Measurements from ENCODE around the gene PTRHD1. TPM values are rescaled to one million over a fixed set of nuclear protein-coding genes. Genes with fewer than 3 reads are reported as not detected.
"Not testable (repeated sequence)": the region's sequence is repeated elsewhere in the genome, so short reads cannot be mapped to it uniquely, and the experiment has no call there.

Gene PTRHD1
- total RNA-seq, 6 donors from 2014 or later = 13.8 to 45.8 (median 27.6) TPM

DNA sequence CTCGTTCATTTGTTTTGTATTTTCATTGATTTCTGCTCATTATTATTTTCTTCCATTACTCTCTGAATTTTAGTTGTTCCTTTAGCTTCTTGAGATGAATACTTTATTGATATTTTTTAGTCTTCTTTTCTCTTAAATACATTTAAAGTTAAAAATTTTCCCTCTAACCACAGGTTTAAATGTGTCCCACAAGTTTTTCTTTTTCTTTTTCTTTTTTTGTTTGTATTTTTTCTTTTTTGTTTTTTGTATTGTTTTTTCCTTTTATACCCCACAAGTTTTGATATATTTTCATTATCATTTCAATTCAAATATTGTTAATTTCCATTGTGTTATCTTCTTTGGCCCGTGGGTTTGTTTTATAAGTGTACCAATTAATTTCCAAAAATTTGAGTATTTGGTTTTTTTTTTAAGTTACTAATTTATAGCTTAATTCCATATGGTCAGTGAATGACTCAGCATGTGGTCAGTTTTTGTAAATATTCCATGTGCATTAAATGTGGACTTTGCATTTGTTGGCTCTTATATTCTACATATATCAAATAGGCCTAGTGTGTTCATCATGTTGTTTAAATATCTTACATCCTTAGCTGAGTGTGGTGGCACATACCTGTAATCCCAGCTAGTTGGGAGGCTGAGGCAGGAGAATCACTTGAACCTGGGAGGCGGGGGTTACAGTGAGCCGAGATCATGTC is 16.3 kb upstream of the PTRHD1 start:
- H3K27ac ChIP-seq = no peak overlapping the region
- no peak for DNase-seq
- no peaks in the 10 kb centered on the region for H3K4me1 ChIP-seq
- peaks cover 0 to 8% (median 0%) of the 10 kb centered on the region in 4 donors for H3K36me3 ChIP-seq
- H3K4me3 ChIP-seq = no peak overlapping the region
- no peaks in the 10 kb centered on the region for H3K9me3 ChIP-seq
- H3K27me3 ChIP-seq = no peaks in the 10 kb centered on the region
- 92 to 94% methylated on average over 4 of the region's 4 CpGs for WGBS, 2 donors
- ATAC-seq (ENCODE audit: low FRiP score in 2 of 2) = no peak
- TF ChIP-seq EP300 (IDR thresholded peaks at IDR 0.05) (no peak), POLR2AphosphoS5 (IDR thresholded peaks at IDR 0.05) (no peak), POLR2A (IDR thresholded peaks at IDR 0.05) (no peak)
- TF ChIP-seq, protein P1, sequence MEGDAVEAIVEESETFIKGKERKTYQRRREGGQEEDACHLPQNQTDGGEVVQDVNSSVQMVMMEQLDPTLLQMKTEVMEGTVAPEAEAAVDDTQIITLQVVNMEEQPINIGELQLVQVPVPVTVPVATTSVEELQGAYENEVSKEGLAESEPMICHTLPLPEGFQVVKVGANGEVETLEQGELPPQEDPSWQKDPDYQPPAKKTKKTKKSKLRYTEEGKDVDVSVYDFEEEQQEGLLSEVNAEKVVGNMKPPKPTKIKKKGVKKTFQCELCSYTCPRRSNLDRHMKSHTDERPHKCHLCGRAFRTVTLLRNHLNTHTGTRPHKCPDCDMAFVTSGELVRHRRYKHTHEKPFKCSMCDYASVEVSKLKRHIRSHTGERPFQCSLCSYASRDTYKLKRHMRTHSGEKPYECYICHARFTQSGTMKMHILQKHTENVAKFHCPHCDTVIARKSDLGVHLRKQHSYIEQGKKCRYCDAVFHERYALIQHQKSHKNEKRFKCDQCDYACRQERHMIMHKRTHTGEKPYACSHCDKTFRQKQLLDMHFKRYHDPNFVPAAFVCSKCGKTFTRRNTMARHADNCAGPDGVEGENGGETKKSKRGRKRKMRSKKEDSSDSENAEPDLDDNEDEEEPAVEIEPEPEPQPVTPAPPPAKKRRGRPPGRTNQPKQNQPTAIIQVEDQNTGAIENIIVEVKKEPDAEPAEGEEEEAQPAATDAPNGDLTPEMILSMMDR (IDR thresholded peaks at IDR 0.05) = no peak

DNA sequence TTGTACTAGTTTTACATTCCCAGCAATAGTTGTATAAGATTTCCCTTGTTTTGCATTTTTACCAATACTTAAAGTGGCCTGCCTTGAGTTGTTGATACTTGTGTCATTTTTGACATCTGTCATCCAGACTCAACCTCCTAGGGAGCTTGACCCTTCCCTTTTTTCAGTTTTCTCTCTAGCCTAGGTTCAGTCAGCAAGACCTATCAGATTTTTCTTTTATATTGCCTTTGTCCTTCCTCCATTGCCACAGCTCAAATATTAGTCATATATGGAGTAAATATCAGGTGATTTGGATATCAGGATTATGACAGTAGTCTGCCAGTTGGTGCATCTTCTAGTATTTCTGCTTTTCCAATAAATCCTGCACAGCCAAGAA is 13.5 kb upstream of the PTRHD1 start:
- H3K27ac ChIP-seq = no peak overlapping the region
- H3K4me3 ChIP-seq = no peak overlapping the region
- no peaks in the 10 kb centered on the region for H3K4me1 ChIP-seq
- peaks cover 0 to 8% (median 0%) of the 10 kb centered on the region in 4 donors for H3K36me3 ChIP-seq
- H3K27me3 ChIP-seq = no peaks in the 10 kb centered on the region
- H3K9me3 ChIP-seq = no peaks in the 10 kb centered on the region
- ATAC-seq (ENCODE audit: low FRiP score in 2 of 2) (no peak), DNase-seq (no peak)
- TF ChIP-seq EP300 (IDR thresholded peaks at IDR 0.05) = no peak
- TF ChIP-seq, protein P1 (IDR thresholded peaks at IDR 0.05) = no peak
- TF ChIP-seq POLR2A (IDR thresholded peaks at IDR 0.05) = no peak
- no peak for TF ChIP-seq POLR2AphosphoS5 (IDR thresholded peaks at IDR 0.05)

- H3K27ac ChIP-seq; DNase-seq; ATAC-seq (ENCODE audit: low FRiP score in 2 of 2); H3K4me3 ChIP-seq; H3K36me3 ChIP-seq; H3K9me3 ChIP-seq; H3K27me3 ChIP-seq; H3K4me1 ChIP-seq: not testable (repeated sequence)
- WGBS, 2 donors = 89 to 95% methylated on average over 14 to 24 of the region's 25 CpGs
These were observed 12.8 kb upstream of the PTRHD1 start for GRCh38 chr2:24805811-24806660.

GRCh38 chr2:24800487-24800886 is 7.3 kb upstream of the PTRHD1 start:
- not testable (repeated sequence) for H3K27me3 ChIP-seq; H3K36me3 ChIP-seq; ATAC-seq (ENCODE audit: low FRiP score in 2 of 2); H3K9me3 ChIP-seq; H3K4me3 ChIP-seq; H3K4me1 ChIP-seq; DNase-seq; H3K27ac ChIP-seq
- WGBS, 2 donors = 90 to 95% methylated on average over 5 of the region's 5 CpGs

DNA sequence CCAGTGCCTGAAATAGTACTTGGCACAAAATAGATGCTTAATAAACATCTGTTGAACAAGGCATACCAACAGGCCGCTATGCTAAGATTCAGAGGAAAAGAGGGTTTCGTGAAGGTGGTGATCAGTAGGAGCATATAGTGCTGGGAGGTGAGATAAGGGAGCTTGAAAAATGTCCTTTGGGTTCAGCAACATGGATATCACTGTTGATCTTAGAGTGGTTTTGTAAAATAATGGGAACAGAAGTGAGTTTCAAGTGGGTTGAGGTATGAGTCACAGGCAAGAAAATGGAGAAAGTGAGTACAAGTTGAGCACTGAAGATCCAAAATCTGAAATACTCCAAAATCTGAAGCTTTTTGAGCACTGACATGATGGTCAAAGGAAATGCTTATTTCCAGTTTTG is 4.5 kb upstream of the PTRHD1 start:
- H3K4me3 ChIP-seq = no peak overlapping the region
- WGBS, 2 donors = 87% methylated on average over 2 of the region's 2 CpGs
- TF ChIP-seq, protein P1 (IDR thresholded peaks at IDR 0.05) = no peak
- TF ChIP-seq POLR2AphosphoS5 (IDR thresholded peaks at IDR 0.05) = no peak
- TF ChIP-seq EP300 (IDR thresholded peaks at IDR 0.05) = no peak
- no peak for TF ChIP-seq POLR2A (IDR thresholded peaks at IDR 0.05)
- H3K27me3 ChIP-seq = no peaks in the 10 kb centered on the region
- no peak overlapping the region for H3K27ac ChIP-seq
- DNase-seq = no peak
- ATAC-seq (ENCODE audit: low FRiP score in 2 of 2) = no peak
- peaks cover 0 to 6% (median 2%) of the 10 kb centered on the region in 4 donors for H3K36me3 ChIP-seq
- no peaks in the 10 kb centered on the region for H3K9me3 ChIP-seq
- H3K4me1 ChIP-seq = peaks cover 5 to 12% (median 7%) of the 10 kb centered on the region in 4 donors
